Endothelial cell of umbilical vein (primary cell): ENCODE measurements around the gene ZNF25. TPM values are rescaled to one million over a fixed set of nuclear protein-coding genes. Genes with fewer than 3 reads are reported as not detected.
A peak's percentile ranks its signal among the peaks of the same experiment; 100 is the strongest.

ENCODE experiments used
- Bru-seq: library from RNA; stranded (reverse); fragments of 400-500 nt; gene quantifications from one replicate; lab custom pipeline; 2021; lab: Mats Ljungman, UMichigan
- BruChase-seq, 2 experiments: library from RNA; stranded (reverse); fragments of 400-500 nt; gene quantifications; one replicate each; lab custom pipeline; 2021; lab: Mats Ljungman, UMichigan
- BruUV-seq: library from RNA; stranded (reverse); fragments of 400-500 nt; replicated peaks from 2 replicates; lab custom pipeline; 2021; lab: Mats Ljungman, UMichigan
- CTCF ChIA-PET: fragments of 300-600, 350-600 bp; sonication (Branson Sonifier 250); formaldehyde crosslinking; loops from one replicate; lab custom pipeline; 2021; ENCODE audit warnings: antibody characterized with exemption, inconsistent platforms; lab: Charles Lee
- POLR2A ChIA-PET: fragments of 300-600, 350-600 bp; sonication (Branson Sonifier 250); formaldehyde crosslinking; loops from one replicate; lab custom pipeline; 2021; ENCODE audit warnings: antibody characterized with exemption, inconsistent platforms; lab: Charles Lee
- DNase-seq: peaks from one replicate; pipeline ENCODE4 v3.0.0-alpha.2; 2011; ENCODE audit warnings: low read depth, low spot score
- FAIRE-seq: peaks from 2 replicates; lab custom pipeline; 2011; peaks lifted over from hg19 to GRCh38; lab: Jason Lieb, UNC
- H2AFZ ChIP-seq: 2 replicates; pipeline ENCODE4 v1.6.0; 2012; ENCODE audit warnings: low read depth, low read length, control low read depth, inconsistent platforms
- H3K27ac ChIP-seq: 2 replicates; pipeline ENCODE4 v1.5.1; 2011; ENCODE audit warnings: low read depth, mild to moderate bottlenecking, control low read depth, low read length, moderate library complexity; ENCODE audit not compliant: insufficient read depth
- H3K27me3 ChIP-seq, 2 experiments: 2 replicates each; pipeline versions ENCODE4 v1.6.0 to v1.6.1; 2011; ENCODE audit warnings: low read length in 2 of 2, mixed read lengths in 1 of 2; ENCODE audit not compliant: control insufficient read depth in 2 of 2, insufficient read depth in 2 of 2
- H3K36me3 ChIP-seq, 2 experiments: 2 replicates in 1 of 2; 3 replicates in 1 of 2; pipeline ENCODE4 v1.5.1; 2011; ENCODE audit warnings: low read length in 2 of 2, mild to moderate bottlenecking in 1 of 2, moderate library complexity in 1 of 2; ENCODE audit not compliant: control insufficient read depth in 2 of 2, insufficient read depth in 2 of 2; ENCODE audit errors: extremely low read depth in 1 of 2
- H3K4me1 ChIP-seq: 3 replicates; pipeline ENCODE4 v1.5.1; 2011; ENCODE audit warnings: mild to moderate bottlenecking, low read length; ENCODE audit not compliant: control insufficient read depth, insufficient read depth; ENCODE audit errors: extremely low read depth
- H3K4me2 ChIP-seq: 2 replicates; pipeline ENCODE4 v1.6.1; 2011; ENCODE audit warnings: low read length, control low read depth, mixed read lengths; ENCODE audit not compliant: insufficient read depth
- H3K4me3 ChIP-seq, 3 experiments: fragments of 200-600 bp in 1 of 3; sonication (generic), shearing (Covaris generic) in 1 of 3; replicated peaks in 1 of 3; 2 replicates each; pipeline ENCODE4 v1.5.1; 2011 to 2016; ENCODE audit warnings: control low read depth in 3 of 3, low read length in 3 of 3, mild to moderate bottlenecking in 2 of 3, inconsistent platforms in 1 of 3, low read depth in 1 of 3, moderate library complexity in 1 of 3; ENCODE audit not compliant: insufficient read depth in 1 of 3
- H3K79me2 ChIP-seq: 2 replicates; pipeline ENCODE4 v1.6.0; 2012; ENCODE audit warnings: low read length, inconsistent platforms; ENCODE audit not compliant: control insufficient read depth, insufficient read depth
- H3K9ac ChIP-seq: replicated peaks from 2 replicates; pipeline ENCODE3; 2011; ENCODE audit warnings: low read length, control low read depth; ENCODE audit not compliant: insufficient read depth; ENCODE audit errors: extremely low read depth
- H3K9me1 ChIP-seq: replicated peaks from 3 replicates; pipeline ENCODE4 v1.6.0; 2011; ENCODE audit warnings: mild to moderate bottlenecking, low read length; ENCODE audit not compliant: control insufficient read depth, insufficient read depth; ENCODE audit errors: extremely low read depth
- H3K9me3 ChIP-seq: replicated peaks from 2 replicates; pipeline ENCODE4 v1.5.1; 2012; ENCODE audit warnings: low read length, inconsistent platforms; ENCODE audit not compliant: control insufficient read depth, insufficient read depth
- H4K20me1 ChIP-seq: replicated peaks from 2 replicates; pipeline ENCODE3; 2011; ENCODE audit warnings: mild to moderate bottlenecking, low read length; ENCODE audit not compliant: control insufficient read depth, insufficient read depth; ENCODE audit errors: extremely low read depth
- EZH2 ChIP-seq: IDR thresholded peaks from 2 replicates; pipeline ENCODE4 v1.6.1; 2012; ENCODE audit warnings: borderline replicate concordance, low read depth, mild to moderate bottlenecking, moderate library complexity, low read length, inconsistent platforms; ENCODE audit not compliant: severe bottlenecking
- FOS ChIP-seq: IDR thresholded peaks from 2 replicates; pipeline ENCODE4 v1.6.1; 2011; ENCODE audit warnings: mild to moderate bottlenecking, low read length, moderate library complexity, borderline replicate concordance; ENCODE audit not compliant: insufficient read depth
- GATA2 ChIP-seq: IDR thresholded peaks from 2 replicates; pipeline ENCODE4 v1.7.0; 2011; ENCODE audit warnings: low read depth, mild to moderate bottlenecking, moderate library complexity, mixed read lengths, low read length; ENCODE audit not compliant: insufficient read length, insufficient read depth
- JUN ChIP-seq: IDR thresholded peaks from 2 replicates; pipeline ENCODE4 v1.6.1; 2011; ENCODE audit warnings: borderline replicate concordance, low read depth; ENCODE audit not compliant: insufficient read length, insufficient read depth
- MYC ChIP-seq: IDR thresholded peaks from one replicate; pipeline ENCODE4 v1.6.1; 2011; ENCODE audit warnings: mild to moderate bottlenecking, low read depth, low read length
- POLR2A ChIP-seq: IDR thresholded peaks from 2 replicates; pipeline ENCODE4 v1.6.1; 2012; ENCODE audit warnings: low read depth, mild to moderate bottlenecking, control low read depth, low read length
- POLR2AphosphoS5 ChIP-seq: IDR thresholded peaks from 2 replicates; pipeline ENCODE4 v1.6.1; 2012; ENCODE audit warnings: low read depth, mild to moderate bottlenecking, control low read depth, low read length, moderate library complexity; ENCODE audit not compliant: insufficient read depth
- dilution Hi-C: fragments of 300-500 bp; cut with MboI; formaldehyde crosslinking; loops from one replicate; pipeline ENCODE4 v1.15.0; 2019; ENCODE audit warnings: low sequenced_read_pairs; ENCODE audit not compliant: extremely low pct_ligation_motif_present
- intact Hi-C: fragments of 100-400 bp; cut with micrococcal nuclease; formaldehyde crosslinking; loops from one replicate; pipeline ENCODE4 v1.10.0; 2022
- long read RNA-seq: library from polyadenylated mRNA; stranded (forward); transcript quantifications from one replicate; pipeline ENCODE4 v2.0.0, GENCODE V29; 2021
- polyA minus RNA-seq, 3 experiments: library from RNA; depleted of rRNA, polyadenylated mRNA; stranded (reverse); fragments of >200 nt; gene quantifications; 1 replicate in 1 of 3; 2 replicates in 2 of 3; pipeline ENCODE4 v1.2.3, GENCODE V29; 2011
- polyA plus RNA-seq, 4 experiments: library from polyadenylated mRNA; depleted of rRNA in 3 of 4; stranded (reverse) in 3 of 4; unstranded in 1 of 4; fragments of >200 nt; gene quantifications; 2 replicates each; pipeline versions ENCODE4 v1.2.1 to v1.2.3, GENCODE V29; 2011 to 2012; ENCODE audit warnings: missing spikeins in 1 of 4
- total RNA-seq: library from RNA; stranded (reverse); gene quantifications from 2 replicates; pipeline ENCODE4 v1.2.3, GENCODE V29; 2021
- TF ChIP-seq, protein P1 (sequence below), 2 donors: IDR thresholded peaks; 1 replicate in 1 of 2; 2 replicates in 1 of 2; pipeline ENCODE4 v1.5.1; 2011; ENCODE audit warnings: low read length in 2 of 2, mild to moderate bottlenecking in 2 of 2, moderate library complexity in 2 of 2, control low read depth in 1 of 2, inconsistent platforms in 1 of 2, low read depth in 1 of 2; ENCODE audit not compliant: insufficient read depth in 1 of 2; ENCODE audit errors: extremely low read depth in 1 of 2
- TF ChIP-seq, protein P2 (sequence below): IDR thresholded peaks from 2 replicates; pipeline ENCODE4 v1.6.1; 2011; ENCODE audit not compliant: insufficient read depth, insufficient read length

Gene ZNF25
- total RNA-seq = 5.0 and 5.2 TPM in 2 replicates
- 1.4 and 2.0 TPM in 2 replicates for polyA plus RNA-seq
- 2.3 and 2.7 TPM in 2 replicates for polyA plus RNA-seq (2011; cell fraction: cytosol; rRNA removed)
- 6.9 and 7.0 TPM in 2 replicates for polyA plus RNA-seq (2011; cell fraction: nucleus; rRNA removed)
- polyA plus RNA-seq (2012) = 4.0 and 4.1 TPM in 2 replicates
- 2.1 and 2.5 TPM in 2 replicates for polyA minus RNA-seq
- polyA minus RNA-seq (2011; cell fraction: cytosol; rRNA and poly(A)+ RNA removed) = 0.20 TPM
- 1.7 and 3.1 TPM in 2 replicates for polyA minus RNA-seq (2011; cell fraction: nucleus; rRNA and poly(A)+ RNA removed)
- Bru-seq, nascent RNA = percentile 61 among the genes with signal in this experiment
- percentile 59 among the genes with signal in this experiment for BruChase-seq, experiment 1, labeled RNA remaining after a 6-hour chase
- percentile 62 among the genes with signal in this experiment for BruChase-seq, experiment 2, labeled RNA remaining after a 2-hour chase
- long read RNA-seq, full-length matches to known transcripts = 3 of 8 reads
- long read RNA-seq, partial matches to known transcripts = 0 of 8 reads
- long read RNA-seq, other reads (novel, unspliced or antisense) = 5 of 8 reads

DNA sequence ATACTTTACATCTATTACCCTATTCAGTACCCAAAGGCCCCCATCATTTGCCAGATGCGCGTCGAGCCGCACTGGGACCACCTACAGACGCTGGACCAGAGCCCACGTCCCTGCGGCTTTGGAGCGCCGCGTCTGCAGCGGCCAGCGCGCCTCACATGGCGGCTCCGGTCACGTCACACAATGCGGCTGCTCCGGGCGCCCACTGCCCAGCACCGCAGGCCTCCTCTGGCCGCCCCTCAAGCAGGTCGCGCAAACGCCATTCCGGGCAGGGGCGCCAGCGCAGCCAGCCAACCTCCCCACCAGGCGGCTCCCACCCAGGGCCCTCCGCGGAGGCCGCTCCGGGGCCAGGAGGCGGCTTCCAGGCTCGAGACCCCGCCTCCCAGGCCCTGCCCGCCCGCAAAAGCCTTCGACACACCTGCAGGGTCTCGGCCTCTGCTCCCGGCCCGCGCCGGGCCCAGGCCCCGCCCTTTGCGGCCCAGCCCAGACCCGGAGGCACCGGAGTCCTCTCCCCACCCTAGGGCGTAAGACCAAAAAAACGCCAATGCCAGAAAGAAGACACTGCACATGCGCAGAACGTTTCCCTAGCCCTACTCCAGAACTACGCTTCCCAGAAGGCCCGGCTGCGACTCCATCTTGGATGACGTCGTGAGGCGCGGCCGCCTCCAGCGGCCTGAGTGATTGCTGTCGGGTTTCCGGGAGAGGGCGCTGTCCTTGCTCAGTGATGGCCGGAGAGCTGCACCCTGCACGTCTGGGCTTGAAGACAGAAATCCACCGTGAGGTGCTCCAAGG is at the start of gene ZNF25:
Gene ZNF25, minus strand, starts transcription at position 557 of the 789 bp plus-strand sequence. CDS start 4,925 bp downstream, outside the sequence.
- Histone ChIP-seq H3K4me3 (peak within 1 kb of the TSS; percentile 52 to 91 (median 68)), H3K27ac (peak within 1 kb of the TSS; percentile 85), H2AFZ (peak within 1 kb of the TSS; percentile 99), H4K20me1 (no peaks in the 10 kb centered on the region), H3K4me1 (peaks cover 10% of the 10 kb centered on the region), H3K9ac (peak within 1 kb of the TSS; percentile 95), H3K9me3 (no peaks in the 10 kb centered on the region), H3K9me1 (no peaks in the 10 kb centered on the region), H3K4me2 (peak within 1 kb of the TSS; percentile 90), H3K27me3 (no peaks in the 10 kb centered on the region), H3K36me3 (no peaks in the 10 kb centered on the region), H3K79me2 (no peaks in the 10 kb centered on the region)
- DNase-seq (peak; percentile 97), FAIRE-seq (peak; percentile 99)
- TF ChIP-seq, protein P1, sequence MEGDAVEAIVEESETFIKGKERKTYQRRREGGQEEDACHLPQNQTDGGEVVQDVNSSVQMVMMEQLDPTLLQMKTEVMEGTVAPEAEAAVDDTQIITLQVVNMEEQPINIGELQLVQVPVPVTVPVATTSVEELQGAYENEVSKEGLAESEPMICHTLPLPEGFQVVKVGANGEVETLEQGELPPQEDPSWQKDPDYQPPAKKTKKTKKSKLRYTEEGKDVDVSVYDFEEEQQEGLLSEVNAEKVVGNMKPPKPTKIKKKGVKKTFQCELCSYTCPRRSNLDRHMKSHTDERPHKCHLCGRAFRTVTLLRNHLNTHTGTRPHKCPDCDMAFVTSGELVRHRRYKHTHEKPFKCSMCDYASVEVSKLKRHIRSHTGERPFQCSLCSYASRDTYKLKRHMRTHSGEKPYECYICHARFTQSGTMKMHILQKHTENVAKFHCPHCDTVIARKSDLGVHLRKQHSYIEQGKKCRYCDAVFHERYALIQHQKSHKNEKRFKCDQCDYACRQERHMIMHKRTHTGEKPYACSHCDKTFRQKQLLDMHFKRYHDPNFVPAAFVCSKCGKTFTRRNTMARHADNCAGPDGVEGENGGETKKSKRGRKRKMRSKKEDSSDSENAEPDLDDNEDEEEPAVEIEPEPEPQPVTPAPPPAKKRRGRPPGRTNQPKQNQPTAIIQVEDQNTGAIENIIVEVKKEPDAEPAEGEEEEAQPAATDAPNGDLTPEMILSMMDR (IDR thresholded peaks at IDR 0.05; ENCODE audit: extremely low read depth in 1 of 2, insufficient read depth in 1 of 2, low read depth in 1 of 2, low read length in 2 of 2) = peak; percentile 95 to 96
- TF ChIP-seq JUN (no peak), MYC (no peak), GATA2 (no peak), POLR2A (peak; percentile 38), FOS (no peak), POLR2AphosphoS5 (no peak), EZH2 (no peak)
- TF ChIP-seq, protein P2, sequence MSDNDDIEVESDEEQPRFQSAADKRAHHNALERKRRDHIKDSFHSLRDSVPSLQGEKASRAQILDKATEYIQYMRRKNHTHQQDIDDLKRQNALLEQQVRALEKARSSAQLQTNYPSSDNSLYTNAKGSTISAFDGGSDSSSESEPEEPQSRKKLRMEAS = peak; percentile 22
- intact Hi-C loops = loop anchor here (1.0 kb wide), 4 partner anchors 34 to 390 kb away; partner anchors contain the start of genes ZNF248, ZNF33A and ZNF37A
- dilution Hi-C loops = no loop called here
- CTCF ChIA-PET = interaction anchor here (0.6 to 1.6 kb wide), 21 partner anchors 9 to 390 kb away, joined by 3 to 23 read pairs (median 5); partner anchors contain the start of genes ZNF33A and ZNF37A
- BruUV-seq = no TSS peak
- POLR2A ChIA-PET = no interaction called here
